ENCODE results near the gene FANCM. TPM values are rescaled to one million over a fixed set of nuclear protein-coding genes. Genes with fewer than 3 reads are reported as not detected.

The FANCM gene
- total and polyA plus RNA-seq, 9 of the 15 experiments (the other 6 are each of a cell fraction or from before 2014, with no cell fraction given) = 5.1 to 14.4 (median 6.2) TPM

DNA sequence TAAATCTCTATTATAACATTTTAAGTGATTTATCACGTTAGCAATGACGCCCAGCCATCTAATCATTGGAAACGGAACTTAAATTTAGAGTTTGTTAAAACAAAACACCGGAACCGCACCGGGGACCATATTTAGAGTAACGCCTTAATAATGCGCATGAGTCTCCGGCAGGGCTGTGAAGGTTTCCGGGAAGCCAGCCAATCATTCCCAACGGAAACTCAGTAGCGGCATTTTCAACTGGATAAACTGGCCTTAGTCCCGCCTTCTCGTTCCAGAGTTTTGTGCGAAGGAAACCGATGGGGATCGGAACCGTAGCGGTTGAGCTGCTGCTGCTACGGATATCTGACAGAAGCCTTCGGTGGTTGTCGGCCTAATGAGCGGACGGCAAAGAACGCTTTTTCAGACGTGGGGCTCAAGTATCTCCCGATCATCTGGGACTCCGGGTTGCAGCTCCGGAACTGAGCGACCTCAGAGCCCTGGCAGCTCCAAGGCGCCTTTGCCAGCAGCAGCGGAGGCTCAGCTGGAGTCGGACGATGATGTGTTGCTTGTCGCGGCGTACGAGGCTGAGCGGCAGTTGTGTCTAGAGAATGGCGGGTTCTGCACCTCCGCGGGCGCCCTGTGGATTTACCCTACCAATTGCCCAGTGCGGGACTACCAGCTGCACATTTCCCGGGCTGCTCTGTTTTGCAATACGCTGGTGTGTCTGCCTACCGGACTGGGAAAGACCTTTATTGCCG lies at the start of gene FANCM (continued):
- TF ChIP-seq, protein P1, sequence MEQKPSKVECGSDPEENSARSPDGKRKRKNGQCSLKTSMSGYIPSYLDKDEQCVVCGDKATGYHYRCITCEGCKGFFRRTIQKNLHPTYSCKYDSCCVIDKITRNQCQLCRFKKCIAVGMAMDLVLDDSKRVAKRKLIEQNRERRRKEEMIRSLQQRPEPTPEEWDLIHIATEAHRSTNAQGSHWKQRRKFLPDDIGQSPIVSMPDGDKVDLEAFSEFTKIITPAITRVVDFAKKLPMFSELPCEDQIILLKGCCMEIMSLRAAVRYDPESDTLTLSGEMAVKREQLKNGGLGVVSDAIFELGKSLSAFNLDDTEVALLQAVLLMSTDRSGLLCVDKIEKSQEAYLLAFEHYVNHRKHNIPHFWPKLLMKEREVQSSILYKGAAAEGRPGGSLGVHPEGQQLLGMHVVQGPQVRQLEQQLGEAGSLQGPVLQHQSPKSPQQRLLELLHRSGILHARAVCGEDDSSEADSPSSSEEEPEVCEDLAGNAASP (IDR thresholded peaks at IDR 0.05) = no peak
- 0 out of 2 replicates have a peak, but pooled peaks have one; percentile 16 for TF ChIP-seq XRCC5 (IDR thresholded peaks at IDR 0.05; ENCODE audit: low read depth, low read length)
- no peak for TF ChIP-seq SMAD3 (CRISPR knock-in tag; conservative IDR thresholded peaks at IDR 0.05)
- peak; percentile 32 for TF ChIP-seq PHF20 (IDR thresholded peaks at IDR 0.05; ENCODE audit: partially characterized antibody)
- TF ChIP-seq ELF1 (tag; IDR thresholded peaks at IDR 0.05) = peak; percentile 61
- TF ChIP-seq MTA3 (IDR thresholded peaks at IDR 0.05; ENCODE audit: borderline replicate concordance) = 0 out of 2 replicates have a peak, but pooled peaks have one; percentile 30
- TF ChIP-seq, protein P2, sequence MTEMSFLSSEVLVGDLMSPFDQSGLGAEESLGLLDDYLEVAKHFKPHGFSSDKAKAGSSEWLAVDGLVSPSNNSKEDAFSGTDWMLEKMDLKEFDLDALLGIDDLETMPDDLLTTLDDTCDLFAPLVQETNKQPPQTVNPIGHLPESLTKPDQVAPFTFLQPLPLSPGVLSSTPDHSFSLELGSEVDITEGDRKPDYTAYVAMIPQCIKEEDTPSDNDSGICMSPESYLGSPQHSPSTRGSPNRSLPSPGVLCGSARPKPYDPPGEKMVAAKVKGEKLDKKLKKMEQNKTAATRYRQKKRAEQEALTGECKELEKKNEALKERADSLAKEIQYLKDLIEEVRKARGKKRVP (CRISPR knock-in tag; IDR thresholded peaks at IDR 0.05) = no peak
- TF ChIP-seq CXXC5 (CRISPR knock-in tag; IDR thresholded peaks at IDR 0.05) = peak; percentile 37
- peak; percentile 96 for TF ChIP-seq SAP30 (IDR thresholded peaks at IDR 0.05; ENCODE audit: borderline replicate concordance, insufficient read depth, low read depth, low read length, poor library complexity, severe bottlenecking)
- no peak for TF ChIP-seq DPF2 (IDR thresholded peaks at IDR 0.05)
- TF ChIP-seq, protein P3, sequence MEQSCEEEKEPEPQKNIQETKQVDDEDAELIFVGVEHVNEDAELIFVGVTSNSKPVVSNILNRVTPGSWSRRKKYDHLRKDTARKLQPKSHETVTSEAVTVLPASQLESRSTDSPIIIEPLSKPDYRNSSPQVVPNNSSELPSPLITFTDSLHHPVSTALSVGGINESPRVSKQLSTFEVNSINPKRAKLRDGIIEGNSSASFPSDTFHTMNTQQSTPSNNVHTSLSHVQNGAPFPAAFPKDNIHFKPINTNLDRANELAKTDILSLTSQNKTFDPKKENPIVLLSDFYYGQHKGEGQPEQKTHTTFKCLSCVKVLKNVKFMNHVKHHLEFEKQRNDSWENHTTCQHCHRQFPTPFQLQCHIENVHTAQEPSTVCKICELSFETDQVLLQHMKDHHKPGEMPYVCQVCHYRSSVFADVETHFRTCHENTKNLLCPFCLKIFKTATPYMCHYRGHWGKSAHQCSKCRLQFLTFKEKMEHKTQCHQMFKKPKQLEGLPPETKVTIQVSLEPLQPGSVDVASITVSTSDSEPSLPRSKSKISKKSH (CRISPR knock-in tag; IDR thresholded peaks at IDR 0.05) = no peak
- no peak for TF ChIP-seq NR3C1 (CRISPR knock-in tag; IDR thresholded peaks at IDR 0.05)
- TF ChIP-seq, protein P4, sequence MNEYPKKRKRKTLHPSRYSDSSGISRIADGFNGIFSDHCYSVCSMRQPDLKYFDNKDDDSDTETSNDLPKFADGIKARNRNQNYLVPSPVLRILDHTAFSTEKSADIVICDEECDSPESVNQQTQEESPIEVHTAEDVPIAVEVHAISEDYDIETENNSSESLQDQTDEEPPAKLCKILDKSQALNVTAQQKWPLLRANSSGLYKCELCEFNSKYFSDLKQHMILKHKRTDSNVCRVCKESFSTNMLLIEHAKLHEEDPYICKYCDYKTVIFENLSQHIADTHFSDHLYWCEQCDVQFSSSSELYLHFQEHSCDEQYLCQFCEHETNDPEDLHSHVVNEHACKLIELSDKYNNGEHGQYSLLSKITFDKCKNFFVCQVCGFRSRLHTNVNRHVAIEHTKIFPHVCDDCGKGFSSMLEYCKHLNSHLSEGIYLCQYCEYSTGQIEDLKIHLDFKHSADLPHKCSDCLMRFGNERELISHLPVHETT (CRISPR knock-in tag; conservative IDR thresholded peaks at IDR 0.05 in 1 of 2, IDR thresholded peaks at IDR 0.05 in 1 of 2) = peak in 1 of 2 experiments; percentile 40; a peak in 1 of 4 replicates
- TF ChIP-seq, protein P5, sequence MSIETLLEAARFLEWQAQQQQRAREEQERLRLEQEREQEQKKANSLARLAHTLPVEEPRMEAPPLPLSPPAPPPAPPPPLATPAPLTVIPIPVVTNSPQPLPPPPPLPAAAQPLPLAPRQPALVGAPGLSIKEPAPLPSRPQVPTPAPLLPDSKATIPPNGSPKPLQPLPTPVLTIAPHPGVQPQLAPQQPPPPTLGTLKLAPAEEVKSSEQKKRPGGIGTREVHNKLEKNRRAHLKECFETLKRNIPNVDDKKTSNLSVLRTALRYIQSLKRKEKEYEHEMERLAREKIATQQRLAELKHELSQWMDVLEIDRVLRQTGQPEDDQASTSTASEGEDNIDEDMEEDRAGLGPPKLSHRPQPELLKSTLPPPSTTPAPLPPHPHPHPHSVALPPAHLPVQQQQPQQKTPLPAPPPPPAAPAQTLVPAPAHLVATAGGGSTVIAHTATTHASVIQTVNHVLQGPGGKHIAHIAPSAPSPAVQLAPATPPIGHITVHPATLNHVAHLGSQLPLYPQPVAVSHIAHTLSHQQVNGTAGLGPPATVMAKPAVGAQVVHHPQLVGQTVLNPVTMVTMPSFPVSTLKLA (conservative IDR thresholded peaks at IDR 0.05) = peak; percentile 52 to 73
- peak; percentile 52; the same call in 1 of the 2 replicates for TF ChIP-seq POLR2AphosphoS5 (IDR thresholded peaks at IDR 0.05; ENCODE audit: control insufficient read depth, insufficient read depth, low read depth, low read length)
- peak in 1 of 2 experiments; percentile 10; a peak in 1 of 4 replicates for TF ChIP-seq RCOR1 (IDR thresholded peaks at IDR 0.05; ENCODE audit: borderline replicate concordance in 1 of 2, low read depth in 2 of 2, low read length in 2 of 2)
- TF ChIP-seq ATF1 (CRISPR knock-in tag; IDR thresholded peaks at IDR 0.05) = no peak
- peak; percentile 70 for TF ChIP-seq ATF1 (tag; IDR thresholded peaks at IDR 0.05)
- TF ChIP-seq, protein P6, sequence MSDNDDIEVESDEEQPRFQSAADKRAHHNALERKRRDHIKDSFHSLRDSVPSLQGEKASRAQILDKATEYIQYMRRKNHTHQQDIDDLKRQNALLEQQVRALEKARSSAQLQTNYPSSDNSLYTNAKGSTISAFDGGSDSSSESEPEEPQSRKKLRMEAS (CRISPR knock-in tag; IDR thresholded peaks at IDR 0.05) = no peak
- no peak for TF ChIP-seq BRD9 (IDR thresholded peaks at IDR 0.05; ENCODE audit: low read depth, partially characterized antibody)
